Esophagus squamous epithelium (tissue), 4 donors: ENCODE measurements around the gene PROCR.

ENCODE experiments used
- CTCF ChIP-seq, 6 experiments: fragments of 450-650 bp in 4 of 6; fragments of 200-600 bp in 2 of 6; sonication (generic) in 2 of 6; IDR thresholded peaks; one replicate each; pipeline ENCODE4 v1.5.1; 2016 to 2019; ENCODE audit warnings: antibody characterized with exemption in 6 of 6, mild to moderate bottlenecking in 4 of 6, moderate library complexity in 4 of 6
- POLR2A ChIP-seq, 4 donors: fragments of 450-650 bp; IDR thresholded peaks; one replicate each; pipeline ENCODE4 v1.6.1; 2017; ENCODE audit warnings: antibody characterized with exemption in 4 of 4, mild to moderate bottlenecking in 4 of 4, moderate library complexity in 3 of 4

DNA sequence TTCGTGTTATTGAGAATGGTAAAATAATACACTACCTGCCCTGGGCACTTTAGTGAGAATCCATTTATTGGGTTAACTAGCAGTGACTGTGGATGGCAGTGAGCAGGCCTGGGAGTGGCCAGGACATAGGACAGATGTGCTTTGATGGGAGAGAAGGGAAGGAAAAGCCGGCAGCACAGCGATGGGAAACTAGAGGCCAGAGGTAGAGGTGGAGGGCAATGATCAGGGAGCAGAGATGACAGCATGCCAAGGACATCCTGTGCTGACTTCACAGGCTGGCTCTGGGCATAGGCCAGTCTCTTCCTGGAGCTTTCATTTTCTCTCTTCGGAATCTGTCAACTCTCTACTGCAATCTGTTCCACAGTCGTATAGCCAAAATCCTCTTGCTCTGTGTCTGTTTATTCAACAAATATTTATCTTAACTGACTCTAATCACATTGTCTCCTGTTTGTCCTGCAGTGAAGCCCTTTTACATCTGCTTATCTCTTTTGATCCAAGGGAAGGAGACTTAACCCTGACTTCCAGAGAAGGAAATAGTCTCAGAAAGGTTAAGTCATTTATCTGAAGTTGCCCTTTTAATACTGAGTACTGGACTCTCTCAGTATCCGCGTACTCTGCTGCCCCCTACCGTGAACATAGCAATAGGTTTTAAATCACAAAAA, 36.2 kb downstream of the PROCR start:
- peak; percentile 59 to 90 (median 82) for TF ChIP-seq CTCF (IDR thresholded peaks at IDR 0.05)
- TF ChIP-seq POLR2A (IDR thresholded peaks at IDR 0.05) = no peak
